Putamen (tissue), 1 donor: ENCODE measurements around the gene NMNAT1.
A peak's percentile ranks its signal among the peaks of the same experiment; 100 is the strongest.
"Not testable (repeated sequence)": the region's sequence is repeated elsewhere in the genome, so short reads cannot be mapped to it uniquely, and the experiment has no call there.

Source experiments
- DNase-seq: peaks from one replicate; pipeline ENCODE4 v3.0.0-alpha.2; 2016; ENCODE audit warnings: low spot score

The NMNAT1 gene

DNA sequence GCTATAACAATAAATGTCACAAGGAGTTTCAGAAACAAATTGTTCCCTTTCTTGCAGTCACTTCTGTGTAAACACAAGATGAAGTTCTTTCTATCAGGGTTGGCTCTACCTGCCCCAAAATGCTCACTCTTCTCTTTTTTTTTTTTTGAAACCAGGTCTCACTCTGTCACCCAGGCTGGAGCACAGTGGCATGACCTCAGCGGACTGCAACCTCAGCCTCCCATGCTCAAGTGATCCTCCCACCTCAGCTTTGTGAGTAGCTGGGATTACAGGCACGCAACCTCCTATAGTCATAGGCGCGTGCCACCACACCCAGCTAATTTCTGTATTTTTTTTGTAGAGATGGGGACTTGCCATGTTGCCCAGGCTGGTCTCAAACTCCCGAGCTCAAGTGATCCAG, 22.7 kb upstream of the NMNAT1 start:
- no peak for DNase-seq

DNA sequence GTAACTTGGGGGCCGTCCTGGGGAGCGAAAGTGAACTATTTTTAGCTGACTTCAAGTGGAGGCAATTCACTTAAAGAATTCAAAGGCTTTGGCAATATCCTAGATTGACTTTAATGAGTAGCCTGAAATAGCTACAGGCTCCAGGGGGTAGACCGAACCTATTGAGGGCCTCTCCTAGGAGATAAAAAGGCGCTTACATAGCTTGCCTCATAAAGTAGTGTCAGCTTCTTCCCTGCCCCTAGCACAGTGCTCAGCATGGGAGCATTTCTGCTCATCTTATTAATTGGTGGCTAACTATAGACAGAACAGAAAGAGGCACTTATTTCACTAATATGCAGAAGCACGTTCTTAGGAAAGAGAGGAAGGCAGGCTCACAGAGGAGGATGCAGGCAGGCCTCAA, 20.9 kb upstream of the NMNAT1 start:
- DNase-seq: no peak

- DNase-seq: no peak
Observed at GRCh38 chr1:9927259-9927658, 16.0 kb upstream of the NMNAT1 start.

DNA sequence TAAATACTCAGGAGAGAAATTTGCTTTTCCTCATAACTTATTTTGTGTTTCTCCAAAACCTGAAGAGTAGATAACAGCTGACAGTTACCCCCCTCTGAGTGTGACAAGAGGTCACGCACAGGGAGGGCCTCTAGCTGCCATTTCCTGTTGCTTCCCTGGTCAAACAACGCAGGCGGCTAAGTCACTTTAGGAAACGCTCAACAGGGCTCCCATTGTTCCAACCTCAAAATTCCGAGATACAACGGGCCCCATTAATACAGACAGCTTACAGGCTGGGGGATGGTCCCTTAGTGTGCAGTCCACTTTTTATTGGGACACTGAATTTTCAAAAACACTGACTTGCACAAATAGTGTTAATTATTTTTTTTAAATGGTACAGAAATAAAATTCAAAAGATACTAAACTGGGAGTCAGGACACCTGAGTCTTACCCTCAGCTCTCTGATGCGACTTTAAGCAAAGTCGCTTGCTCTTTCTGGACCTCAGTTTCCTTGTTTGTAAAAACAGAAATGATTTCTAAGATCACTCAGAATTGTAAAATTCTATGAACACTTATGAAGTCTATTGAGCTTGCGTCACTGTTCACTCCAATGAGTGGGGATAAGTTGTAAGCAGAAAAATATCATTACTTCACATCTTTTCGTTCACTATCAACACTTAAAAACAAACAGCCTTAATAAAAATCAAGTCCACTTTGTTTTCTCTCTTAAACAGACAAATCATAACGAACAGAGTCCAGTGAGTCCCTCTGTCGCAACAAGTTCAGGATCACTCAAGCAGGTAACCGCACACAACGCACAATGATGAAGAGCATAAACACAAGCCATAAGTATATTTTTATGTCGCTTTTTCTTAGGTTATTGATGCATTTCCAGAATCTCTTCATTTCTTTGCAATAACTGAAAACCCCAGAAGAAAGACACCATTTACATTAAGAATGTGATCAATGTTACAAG, 13.6 kb upstream of the NMNAT1 start:
- peak; percentile 87 for DNase-seq

GRCh38 chr1:9942399-9942938, 806 bp upstream of the NMNAT1 start:
- DNase-seq: no peak

DNA sequence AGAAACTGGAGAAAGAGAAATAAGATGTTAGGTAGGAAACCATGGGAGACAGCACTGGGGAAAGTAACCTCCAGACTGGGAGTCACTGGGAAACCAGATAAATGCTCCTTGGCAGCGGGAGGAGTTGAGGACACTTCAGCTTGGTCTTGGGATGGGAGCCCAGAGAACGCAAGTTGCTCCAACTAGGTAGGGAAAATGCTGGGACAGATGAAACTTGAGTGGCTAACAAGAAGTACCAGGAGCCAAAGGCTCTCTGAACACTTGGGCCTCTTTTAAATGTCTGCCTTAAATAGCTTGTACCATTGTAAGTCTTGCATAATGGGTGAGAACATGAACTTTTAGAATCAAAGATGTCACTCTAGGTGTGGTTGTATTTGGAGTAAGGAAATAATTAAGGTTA, 3.0 kb downstream of the NMNAT1 start:
- DNase-seq: no peak

DNA sequence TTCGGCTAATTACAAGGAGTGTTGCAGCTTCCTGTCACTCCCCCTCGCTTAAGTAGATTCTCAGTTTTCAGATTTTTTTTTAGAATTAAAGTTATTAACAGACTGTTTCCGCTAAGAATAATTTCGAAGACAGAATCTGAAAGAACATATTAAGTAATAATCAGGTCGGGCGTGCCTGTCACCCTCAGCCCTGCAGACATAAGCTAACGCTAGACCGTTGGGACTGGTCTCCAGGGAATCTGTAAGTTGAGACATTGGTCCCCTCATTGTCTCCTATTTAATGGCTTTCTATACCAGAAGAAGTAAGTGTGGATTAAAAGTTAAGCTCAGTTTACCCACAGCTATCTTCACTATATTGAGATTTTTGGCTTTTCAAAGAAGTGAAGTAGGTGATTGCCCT, 14.5 kb downstream of the NMNAT1 start:
- no peak for DNase-seq

DNA sequence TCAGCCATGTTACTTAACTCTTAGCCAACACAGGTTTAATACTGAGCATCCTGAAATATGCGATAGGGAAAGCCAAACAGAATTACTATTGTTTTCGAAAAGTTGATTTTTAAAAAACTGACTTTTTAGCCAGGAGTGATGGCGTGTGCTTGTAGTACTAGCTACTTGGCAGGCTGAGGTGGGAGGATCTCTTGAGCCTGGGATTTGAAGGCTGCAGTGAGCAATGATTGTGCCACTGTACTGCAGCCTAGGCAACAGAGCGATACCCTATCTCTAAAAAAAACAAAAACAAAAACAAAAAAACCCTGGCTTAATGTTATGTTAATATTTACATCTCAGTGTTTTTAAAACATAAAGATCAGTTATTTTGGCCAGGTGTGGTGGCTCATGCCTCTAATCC, 16.7 kb downstream of the NMNAT1 start:
- no peak for DNase-seq

DNA sequence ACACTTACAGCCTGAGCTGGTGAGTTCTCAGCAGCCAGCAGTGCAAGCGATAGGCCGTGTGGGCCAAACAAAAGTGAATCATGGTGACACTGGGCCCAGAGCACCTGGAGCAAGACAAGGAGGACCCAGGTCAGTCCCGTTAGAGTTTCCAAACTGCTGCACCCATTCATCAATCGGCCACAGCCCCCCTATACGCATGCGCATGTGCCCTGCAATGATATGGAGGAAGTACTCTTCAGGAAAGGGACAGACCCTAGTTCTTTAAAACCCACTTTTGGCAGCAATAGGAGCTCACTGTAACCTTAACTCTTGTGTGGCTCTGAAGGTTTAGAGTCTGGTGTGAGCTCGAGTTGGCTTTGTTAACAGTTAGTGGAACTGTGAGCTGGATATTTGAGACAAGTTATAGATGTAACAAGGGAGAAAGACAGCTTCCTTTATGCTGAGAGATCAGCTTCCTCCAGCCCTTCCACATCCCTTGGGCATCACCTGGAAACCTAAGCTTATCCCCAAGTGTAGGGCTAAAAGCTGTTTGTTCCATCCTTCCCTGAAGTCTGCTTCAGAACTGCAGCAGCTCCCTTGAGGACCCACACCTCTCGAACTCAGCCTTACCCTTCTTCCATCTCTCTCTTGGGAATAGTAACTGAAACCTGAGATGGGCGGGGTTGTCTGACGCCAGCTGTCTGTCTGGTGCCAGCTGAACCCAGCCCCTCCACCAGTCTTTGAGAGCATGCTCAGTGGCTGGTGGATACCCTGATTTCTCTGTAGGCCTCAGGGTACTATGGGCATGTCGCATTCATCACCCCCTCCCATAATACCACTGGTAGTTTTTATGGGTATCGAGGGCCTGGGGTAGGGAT, 17.7 kb downstream of the NMNAT1 start:
- no peak for DNase-seq

DNA sequence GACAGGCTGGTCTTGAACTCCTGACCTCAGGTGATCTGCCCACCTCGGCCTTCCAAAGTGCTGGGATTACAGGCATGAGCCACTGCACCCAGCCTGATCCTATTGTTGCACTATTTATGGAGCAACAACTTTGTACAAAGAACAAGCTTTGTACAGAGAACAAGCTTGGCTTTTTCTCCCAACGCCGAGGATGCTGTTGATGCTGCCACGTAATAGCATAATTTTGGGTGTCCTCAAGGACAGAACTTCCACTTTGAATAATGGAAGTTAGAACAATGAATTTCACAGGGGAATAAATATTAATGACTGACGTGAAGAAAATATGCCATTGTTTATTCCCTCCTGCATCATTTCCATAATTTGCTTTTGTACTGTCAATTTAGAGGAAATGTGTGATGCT, 41.0 kb downstream of the NMNAT1 start:
- DNase-seq: peak; percentile 40

DNA sequence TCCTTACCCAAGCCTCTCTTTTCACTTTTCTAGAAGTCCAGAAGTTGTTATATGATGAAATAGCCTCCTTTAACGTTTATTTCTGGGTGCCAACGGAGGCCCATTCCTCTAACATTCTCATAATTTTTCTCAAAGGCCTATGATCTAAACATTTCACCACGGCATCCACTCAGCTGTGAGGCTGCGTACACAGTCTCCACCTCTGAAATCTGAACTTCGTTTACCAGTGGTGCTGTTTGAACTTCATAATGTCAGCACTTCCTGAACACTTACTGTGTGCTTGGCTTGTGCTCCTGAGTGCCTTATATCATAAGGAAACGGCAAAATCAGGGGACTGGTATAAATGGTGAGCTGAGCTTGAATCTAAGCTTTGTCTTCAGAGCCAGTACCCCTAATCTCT, 41.7 kb downstream of the NMNAT1 start:
- DNase-seq: no peak

DNA sequence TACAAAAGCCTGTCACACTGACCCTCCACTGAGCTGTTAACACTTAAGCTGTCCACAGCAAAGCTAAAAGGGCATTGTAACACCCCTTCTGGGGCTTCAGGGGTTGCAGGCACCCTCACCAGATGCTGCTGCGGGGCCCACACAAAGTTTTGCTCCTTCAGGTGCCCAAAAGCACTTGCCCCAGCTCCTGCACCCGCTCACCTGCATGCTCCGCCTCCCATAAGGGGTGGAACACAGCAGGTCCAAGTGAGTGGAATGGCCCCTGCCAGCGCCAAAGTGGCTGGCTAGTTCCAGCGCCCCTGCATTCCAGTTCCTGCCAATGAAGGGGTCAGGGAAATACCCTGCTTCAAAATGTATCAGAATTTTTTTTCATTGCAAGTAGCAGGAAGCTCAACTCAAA, 46.5 kb downstream of the NMNAT1 start:
- no peak for DNase-seq

- no peak for DNase-seq
Observed at GRCh38 chr1:9990944-9991343, 47.7 kb downstream of the NMNAT1 start.

- no peak for DNase-seq
Observed at GRCh38 chr1:9992910-9993309, 49.6 kb downstream of the NMNAT1 start.

- no peak for DNase-seq
Observed at GRCh38 chr1:9993561-9994075, 50.3 kb downstream of the NMNAT1 start.

DNA sequence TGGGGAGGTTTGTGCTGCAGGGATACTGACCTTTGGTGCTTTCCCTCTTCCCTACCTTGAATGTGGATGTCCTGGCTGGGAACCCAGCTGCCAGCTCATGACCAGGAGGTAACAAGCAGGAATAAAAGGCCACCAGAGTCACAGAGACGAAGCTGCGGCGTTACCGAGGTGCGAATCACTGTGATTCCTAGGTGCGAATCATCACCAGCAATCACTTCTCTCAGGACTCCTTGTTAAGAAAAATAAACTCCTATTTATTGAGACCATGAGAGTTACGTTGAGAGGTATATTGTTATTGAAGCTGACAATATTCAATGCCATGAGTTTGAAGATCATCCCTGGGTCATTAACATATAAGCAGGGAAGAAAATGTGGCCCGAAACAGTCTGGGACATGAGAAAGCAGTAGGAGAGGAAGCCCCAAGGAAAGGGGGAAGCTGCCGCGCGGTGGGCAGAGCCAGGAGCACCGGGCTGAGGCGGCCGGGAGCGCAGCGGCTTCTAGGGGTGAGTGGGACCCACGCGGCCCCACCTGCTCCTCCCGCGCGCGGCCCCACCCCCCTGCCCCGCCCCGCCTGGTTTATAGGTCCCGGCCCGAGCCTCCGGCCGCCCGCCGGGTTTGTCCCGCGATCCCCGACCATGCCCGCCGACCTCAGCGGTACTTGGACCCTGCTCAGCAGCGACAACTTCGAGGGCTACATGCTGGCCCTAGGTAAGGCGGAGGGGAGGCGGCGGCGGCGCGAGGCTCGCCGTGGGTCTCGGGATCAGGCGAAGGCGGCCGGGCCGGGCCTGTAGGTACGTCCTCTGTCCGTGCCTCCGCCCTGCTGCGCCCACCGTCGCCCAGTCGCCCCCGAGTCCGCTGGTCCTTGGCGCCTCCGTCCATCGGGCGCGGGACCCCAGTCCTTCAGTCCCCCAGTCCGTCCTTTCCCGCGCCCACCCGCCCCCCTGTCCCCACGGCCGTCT, 53.6 kb downstream of the NMNAT1 start, which contains the start of gene RBP7:
TSS of gene RBP7 (plus strand) at position 605 of the 959 bp plus-strand sequence. CDS start at position 636, 31 bp downstream.
- no peak for DNase-seq

DNA sequence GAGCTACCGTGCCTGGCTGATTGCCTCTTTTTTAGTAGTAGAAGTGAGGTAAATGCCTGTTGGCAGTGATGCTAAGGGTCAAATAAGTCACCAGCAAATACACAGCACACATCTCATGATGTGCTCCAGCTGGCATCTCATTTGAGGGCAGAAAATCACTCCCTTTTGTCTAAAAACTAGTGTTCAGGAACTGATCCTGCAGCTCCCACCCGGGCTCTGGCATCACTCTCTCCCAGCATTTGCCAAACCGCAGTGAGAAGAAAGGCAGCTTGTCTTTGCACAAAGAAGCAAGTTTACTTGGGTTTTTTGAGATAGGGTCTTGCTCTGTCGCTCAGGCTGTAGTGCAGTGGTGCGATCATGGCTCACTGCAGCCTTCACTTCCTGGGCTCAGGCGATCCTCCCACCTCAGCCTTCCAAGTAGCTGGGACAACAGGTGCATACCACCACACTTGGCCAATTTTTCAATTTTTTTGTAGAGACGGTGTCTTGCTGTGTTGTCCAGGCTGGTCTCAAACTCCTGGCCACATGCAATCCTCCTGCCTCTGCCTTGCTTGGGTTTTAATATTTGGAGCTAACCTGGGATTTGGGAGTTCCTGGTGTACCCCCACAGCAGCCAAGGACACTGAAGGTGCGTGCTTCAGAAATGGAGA, 57.9 kb downstream of the NMNAT1 start:
- DNase-seq: peak; percentile 80

DNA sequence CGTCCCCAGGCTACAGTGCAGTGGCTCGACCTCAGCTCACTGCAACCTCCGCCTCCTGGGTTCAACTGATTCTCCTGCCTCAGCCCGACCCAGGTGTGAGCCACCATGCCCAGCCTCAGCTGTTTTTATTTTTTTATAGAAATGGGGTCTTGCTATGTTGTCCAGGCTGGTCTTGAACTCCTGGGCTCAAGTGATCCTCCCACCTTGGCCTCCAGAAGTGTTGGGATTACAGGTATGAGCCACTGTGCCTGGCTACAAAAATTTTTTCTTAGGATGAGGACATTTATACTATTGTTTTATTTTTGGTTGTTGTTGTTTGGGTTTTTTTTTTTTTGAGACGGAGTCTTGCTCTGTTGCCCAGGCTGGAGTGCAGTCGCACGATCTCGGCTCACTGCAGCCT, 62.0 kb downstream of the NMNAT1 start:
- not testable (repeated sequence) for DNase-seq

DNA sequence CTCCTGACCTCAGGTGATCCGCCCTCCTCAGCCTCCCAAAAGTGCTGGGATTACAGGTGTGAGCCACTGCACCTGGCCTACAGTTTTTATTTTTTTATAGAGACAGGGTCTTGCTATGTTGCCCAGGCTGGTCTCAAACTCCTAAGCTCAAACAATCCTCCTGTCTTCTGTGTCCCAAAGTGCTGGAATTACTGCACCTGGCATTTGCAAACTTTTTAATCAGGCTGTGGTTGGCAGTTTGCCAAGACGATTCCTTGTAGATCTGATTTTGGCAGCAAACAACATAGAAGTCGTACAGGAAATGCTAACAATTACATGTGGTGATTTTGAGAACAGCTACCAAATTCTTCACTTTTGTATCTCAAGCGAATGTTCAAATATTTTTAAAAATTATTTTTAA, 63.9 kb downstream of the NMNAT1 start:
- no peak for DNase-seq

DNA sequence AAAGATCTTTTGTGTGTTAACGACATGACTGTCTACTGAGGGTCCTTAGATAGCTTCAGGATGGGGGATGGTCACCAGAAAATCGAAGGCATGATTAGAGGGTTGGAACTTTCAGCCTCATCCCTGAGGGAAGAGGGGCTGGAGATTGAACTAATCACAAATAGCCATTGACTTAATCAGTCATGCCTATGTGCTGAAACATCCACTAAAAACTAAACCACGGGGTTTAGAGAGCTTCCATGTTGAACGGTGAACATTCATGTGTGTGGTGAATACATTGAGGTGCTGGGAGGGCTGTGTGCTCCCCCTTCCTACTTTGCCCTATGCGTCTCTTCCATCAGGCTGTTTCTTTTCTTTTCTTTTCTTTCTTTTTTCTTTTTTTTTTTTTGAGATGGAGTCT, 70.7 kb downstream of the NMNAT1 start:
- DNase-seq: no peak

- DNase-seq: no peak
Observed at GRCh38 chr1:10019561-10019960, 76.3 kb downstream of the NMNAT1 start.
